ENCODE measurements around the gene BCAS1. TPM values are rescaled to one million over a fixed set of nuclear protein-coding genes. Genes with fewer than 3 reads are reported as not detected.
"Not testable (repeated sequence)": the region's sequence is repeated elsewhere in the genome, so short reads cannot be mapped to it uniquely, and the experiment has no call there.

BCAS1 gene
- total RNA-seq, 2 donors from 2014 or later = not detected

GRCh38 chr20:54029176-54029575 is 41.2 kb downstream of the BCAS1 start:
- ATAC-seq (peak in 1 of 2 donors; percentile 38), DNase-seq (no peak)
- intact Hi-C loops (cut with DNase I) = no loop called here

DNA sequence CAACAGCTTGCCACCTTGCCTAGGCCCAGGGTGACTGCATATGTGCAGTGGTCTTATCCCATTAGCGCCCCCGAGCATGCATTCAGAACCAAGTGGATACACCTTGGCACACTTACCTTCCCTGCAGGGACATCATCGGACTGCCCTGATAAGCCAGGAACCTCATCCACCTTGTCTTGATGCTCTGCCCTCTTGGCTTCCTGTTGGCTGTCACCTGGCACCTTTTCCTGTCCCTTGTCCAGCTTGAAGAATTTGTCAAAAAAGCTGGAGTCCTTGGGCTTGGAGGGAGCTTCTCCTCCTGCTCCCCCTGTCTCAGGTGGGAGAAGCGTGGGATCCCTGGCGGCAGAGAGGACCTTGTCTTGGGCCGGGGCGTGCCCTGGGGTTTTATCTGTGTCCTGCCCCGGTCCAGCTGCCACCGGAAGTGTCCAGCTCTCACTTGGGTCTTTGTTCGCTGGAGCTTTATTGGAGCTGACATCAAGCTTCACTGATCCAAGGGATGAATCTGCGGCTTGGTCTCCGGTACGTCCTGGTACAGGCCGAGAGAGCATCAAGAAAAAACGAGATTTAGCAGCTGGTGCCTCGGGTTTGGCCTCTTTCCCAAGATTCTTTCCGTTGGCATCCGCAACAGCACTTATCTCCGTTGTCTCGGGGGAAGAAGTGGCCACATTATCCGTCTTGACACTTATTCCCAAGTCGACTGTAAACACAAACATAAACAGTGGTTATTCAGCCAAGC is 42.0 kb downstream of the BCAS1 start:
- ATAC-seq (no peak), DNase-seq (no peak)
- intact Hi-C loops (cut with DNase I) = no loop called here

DNA sequence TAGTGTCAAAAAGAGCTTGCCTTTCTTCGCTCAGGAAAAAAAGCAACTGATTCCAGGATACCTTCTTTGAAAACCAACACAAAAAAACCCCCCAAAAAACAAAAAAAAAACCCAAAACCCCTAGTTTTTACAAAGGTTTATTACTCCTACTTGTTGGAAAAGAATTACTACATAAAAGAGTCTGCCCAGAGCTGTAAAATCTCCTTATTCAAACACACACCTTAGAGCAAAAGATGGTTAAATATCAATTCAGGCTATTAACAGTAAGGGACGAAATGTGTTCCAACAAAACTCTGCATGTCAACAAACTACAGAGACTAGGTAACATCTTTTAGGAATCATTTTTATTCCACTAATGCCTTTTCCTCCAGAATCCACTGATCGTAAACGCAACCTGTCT is 42.7 kb downstream of the BCAS1 start:
- DNase-seq = no peak
- intact Hi-C loops (cut with DNase I) = no loop called here
- ATAC-seq = no peak

GRCh38 chr20:54026295-54027064 is 43.9 kb downstream of the BCAS1 start:
- intact Hi-C loops (cut with DNase I) = no loop called here
- no peak for DNase-seq
- ATAC-seq = no peak

- DNase-seq (no peak), ATAC-seq (no peak)
- intact Hi-C loops (cut with DNase I) = no loop called here
Observed at GRCh38 chr20:54025251-54025771, 45.1 kb downstream of the BCAS1 start.

GRCh38 chr20:54023406-54023805 is 47.0 kb downstream of the BCAS1 start:
- intact Hi-C loops (cut with DNase I) = no loop called here
- DNase-seq (no peak), ATAC-seq (no peak)

GRCh38 chr20:54021446-54022235 is 48.8 kb downstream of the BCAS1 start:
- intact Hi-C loops (cut with DNase I) = no loop called here
- no peak for DNase-seq
- no peak for ATAC-seq

GRCh38 chr20:54020868-54021267 is 49.5 kb downstream of the BCAS1 start:
- ATAC-seq = no peak
- intact Hi-C loops (cut with DNase I) = no loop called here
- no peak for DNase-seq

- intact Hi-C loops (cut with DNase I) = no loop called here
- DNase-seq (no peak), ATAC-seq (no peak)
Observed at GRCh38 chr20:54020348-54020747, 50.0 kb downstream of the BCAS1 start.

DNA sequence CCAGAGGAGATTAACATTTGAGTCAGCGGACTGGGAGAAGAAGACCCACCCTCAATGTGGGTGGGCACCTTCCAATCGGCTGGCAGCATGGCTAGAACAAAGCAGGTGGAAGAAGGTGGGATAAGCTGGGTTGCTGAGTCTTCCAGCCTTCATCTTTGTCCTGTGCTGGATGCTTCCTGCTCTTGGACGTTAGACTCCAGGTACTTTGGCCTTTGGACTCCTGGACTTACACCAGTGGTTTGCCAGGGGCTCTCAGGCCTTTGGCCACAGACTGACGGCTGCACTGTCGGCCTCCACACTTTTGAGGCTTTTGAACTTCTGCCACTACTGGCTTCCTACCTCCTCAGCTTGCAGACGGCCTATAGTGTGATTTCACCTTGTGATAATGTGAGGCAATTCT is 50.8 kb downstream of the BCAS1 start:
- intact Hi-C loops (cut with DNase I) = no loop called here
- ATAC-seq (no peak), DNase-seq (no peak)

DNA sequence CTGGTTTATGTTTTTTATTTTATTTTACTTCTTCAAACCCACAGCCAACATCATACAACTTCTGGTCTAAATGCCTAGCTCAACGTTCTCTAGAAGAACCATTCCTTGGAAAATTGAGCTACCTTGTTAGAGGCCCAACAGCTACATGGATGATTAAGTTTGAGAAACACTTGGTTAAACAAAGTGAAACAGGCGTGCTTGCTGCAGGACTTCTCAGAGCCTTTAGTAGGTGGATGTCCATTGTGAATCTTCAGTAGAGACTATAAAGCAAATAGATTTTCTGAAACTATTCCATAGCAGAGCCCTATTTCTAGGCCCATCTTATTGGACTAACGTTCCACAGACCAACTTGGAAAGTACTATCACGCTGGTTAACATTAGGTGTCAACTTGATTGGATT is 51.3 kb downstream of the BCAS1 start:
- intact Hi-C loops (cut with DNase I) = no loop called here
- no peak for ATAC-seq

DNA sequence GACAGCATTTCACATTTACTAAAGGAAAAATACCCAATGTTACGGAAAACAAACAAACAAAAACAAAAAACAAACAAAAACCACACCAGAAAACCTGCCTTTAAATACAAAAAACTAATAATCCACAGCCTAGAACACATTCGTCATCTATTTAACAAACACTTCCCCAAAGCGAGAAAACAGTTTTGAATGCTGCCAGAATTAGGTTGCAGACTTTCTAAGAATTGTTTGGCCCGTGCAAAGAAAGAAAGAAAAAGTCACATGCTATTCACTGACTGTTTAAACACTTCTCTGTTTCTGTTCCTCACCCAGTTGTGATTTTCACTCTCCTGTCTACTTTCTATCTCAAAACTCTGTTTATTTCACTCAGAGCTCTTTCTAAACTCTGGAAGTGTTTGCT is 52.5 kb downstream of the BCAS1 start:
- intact Hi-C loops (cut with DNase I) = no loop called here
- peak; percentile 18 to 30 for ATAC-seq
- no peak for DNase-seq

More for the DNA sequence above, 51.3 kb downstream of the BCAS1 start:
- no peak for DNase-seq

GRCh38 chr20:54015496-54015895 is 54.9 kb downstream of the BCAS1 start:
- intact Hi-C loops (cut with DNase I) = no loop called here
- DNase-seq (no peak), ATAC-seq (no peak)

DNA sequence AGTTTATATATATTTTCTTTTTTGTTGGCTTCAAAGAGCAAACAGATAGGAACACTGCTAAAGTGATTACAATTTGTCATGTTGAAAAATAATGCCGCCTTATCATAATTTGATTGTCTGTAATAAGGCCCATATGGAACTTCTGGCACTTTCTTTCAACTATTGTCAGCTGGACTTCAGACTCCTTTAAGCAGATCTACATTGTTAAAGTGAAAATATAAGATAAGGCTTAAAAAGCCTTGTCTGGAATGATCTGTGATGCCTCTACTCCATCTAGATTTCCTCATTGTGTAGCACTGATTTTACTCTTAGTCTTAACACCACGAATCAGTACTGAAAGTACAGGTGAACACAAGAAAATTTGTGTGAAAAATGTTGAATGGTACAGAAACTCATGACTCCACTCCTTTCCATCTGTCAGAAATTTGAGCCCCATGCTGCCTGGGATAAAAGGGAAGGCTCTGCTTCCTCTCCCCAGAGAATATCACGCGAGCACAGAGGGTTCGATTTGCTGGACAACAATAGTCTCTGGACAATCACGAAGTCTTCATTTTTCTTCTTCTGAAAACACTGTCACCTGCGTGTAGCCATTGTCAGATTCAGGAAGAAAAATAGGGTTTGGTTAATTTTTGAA is 56.0 kb downstream of the BCAS1 start:
- intact Hi-C loops (cut with DNase I) = no loop called here
- no peak for DNase-seq
- no peak for ATAC-seq

DNA sequence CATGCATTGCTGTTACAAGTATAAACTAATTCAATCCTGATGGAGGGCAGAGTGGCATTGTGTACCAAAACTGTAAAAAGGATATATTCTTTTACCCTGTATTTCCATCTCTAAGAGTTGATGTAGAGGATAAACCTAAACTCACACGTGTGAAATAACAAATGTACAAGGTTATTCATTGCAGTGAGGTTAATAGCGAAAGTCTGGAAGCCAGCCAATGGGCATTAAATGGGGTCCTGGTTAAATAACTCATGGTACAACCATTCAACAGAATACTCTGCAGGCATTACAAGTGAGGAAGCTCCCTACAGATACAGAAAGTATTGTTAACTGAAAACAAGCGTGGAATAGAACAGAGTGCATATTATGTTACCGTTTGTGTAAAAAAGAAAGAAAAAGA is 56.9 kb downstream of the BCAS1 start:
- no peak for ATAC-seq
- intact Hi-C loops (cut with DNase I) = no loop called here
- no peak for DNase-seq

GRCh38 chr20:54011346-54011745 is 59.0 kb downstream of the BCAS1 start:
- DNase-seq = no peak
- intact Hi-C loops (cut with DNase I) = no loop called here
- no peak for ATAC-seq

DNA sequence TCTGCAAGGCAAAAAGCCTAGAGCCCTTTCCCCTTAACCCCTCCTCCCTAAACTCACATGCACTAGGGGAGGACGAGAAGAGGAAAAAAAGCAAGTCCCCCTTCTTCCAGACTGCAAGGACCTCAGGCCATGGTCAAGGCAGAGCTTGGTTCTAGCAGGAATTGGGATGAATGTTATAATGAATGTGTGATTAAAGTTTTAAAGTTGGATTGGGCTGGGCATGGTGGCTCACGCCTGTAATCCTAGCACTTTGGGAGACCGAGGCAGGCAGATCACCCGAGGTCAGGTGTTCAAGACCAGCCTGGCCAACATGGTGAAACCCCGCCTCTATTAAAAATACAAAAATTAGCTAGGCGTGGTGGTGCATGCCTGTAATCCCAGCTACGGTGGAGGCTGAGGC is 64.2 kb downstream of the BCAS1 start:
- DNase-seq; ATAC-seq; intact Hi-C loops (cut with DNase I): not testable (repeated sequence)

- ATAC-seq = no peak
- intact Hi-C loops (cut with DNase I) = no loop called here
- DNase-seq = no peak
Observed at GRCh38 chr20:54005524-54005923, 64.9 kb downstream of the BCAS1 start.

GRCh38 chr20:54004445-54004844 is 65.9 kb downstream of the BCAS1 start:
- intact Hi-C loops (cut with DNase I) = no loop called here
- ATAC-seq (no peak), DNase-seq (no peak)

All from left cardiac atrium (tissue), 4 donors.